Measurements from ENCODE around the gene ADARB2. TPM values are rescaled to one million over a fixed set of nuclear protein-coding genes. Genes with fewer than 3 reads are reported as not detected.
"Not testable (repeated sequence)": the region's sequence is repeated elsewhere in the genome, so short reads cannot be mapped to it uniquely, and the experiment has no call there.

The ADARB2 gene
- total and polyA plus RNA-seq, 8 donors, result 0.34 to 24.7 (median 3.2) TPM

DNA sequence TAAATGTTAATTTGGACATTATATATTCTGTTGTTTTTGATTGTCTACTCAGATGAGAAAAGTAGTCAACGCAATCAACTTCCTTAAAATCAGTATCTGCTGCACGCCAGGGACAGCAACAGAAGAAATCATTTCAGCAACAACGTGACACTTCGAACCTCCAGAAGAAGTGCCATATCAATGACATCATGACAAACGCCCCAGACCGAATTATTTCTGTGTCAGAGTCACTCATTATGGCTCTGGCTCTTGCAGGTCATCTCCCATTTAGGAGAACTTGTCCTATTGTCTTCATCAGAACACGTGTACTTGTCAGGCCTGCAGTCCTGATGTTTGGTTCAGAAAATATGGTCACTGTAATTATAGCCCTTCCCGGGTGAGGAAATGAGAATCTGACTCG is 276.3 kb downstream of the ADARB2 start:
- H3K36me3 ChIP-seq, result no peaks in the 10 kb centered on the region
- H3K9me3 ChIP-seq, result no peaks in the 10 kb centered on the region
- no peaks in the 10 kb centered on the region for H3K4me1 ChIP-seq
- FAIRE-seq (no peak), DNase-seq (no peak), ATAC-seq (no peak)
- intact Hi-C loops (cut with DNase I), result no loop called here
- WGBS, 2 donors, result 42 to 57% methylated on average over 9 of the region's 9 CpGs
- TF ChIP-seq CTCF (IDR thresholded peaks at IDR 0.05), result no peak
- no peak overlapping the region for H3K27ac ChIP-seq
- H3K27me3 ChIP-seq, result no peaks in the 10 kb centered on the region
- H3K4me3 ChIP-seq, result no peak overlapping the region

- H3K9me3 ChIP-seq; intact Hi-C loops (cut with DNase I); DNase-seq; H3K27ac ChIP-seq; H3K36me3 ChIP-seq; H3K4me1 ChIP-seq; FAIRE-seq; H3K4me3 ChIP-seq; H3K27me3 ChIP-seq; ATAC-seq: not testable (repeated sequence)
- 31 to 36% methylated on average over 5 to 6 of the region's 6 CpGs for WGBS, 2 donors
These were observed 277.7 kb downstream of the ADARB2 start for GRCh38 chr10:1459664-1460063.

DNA sequence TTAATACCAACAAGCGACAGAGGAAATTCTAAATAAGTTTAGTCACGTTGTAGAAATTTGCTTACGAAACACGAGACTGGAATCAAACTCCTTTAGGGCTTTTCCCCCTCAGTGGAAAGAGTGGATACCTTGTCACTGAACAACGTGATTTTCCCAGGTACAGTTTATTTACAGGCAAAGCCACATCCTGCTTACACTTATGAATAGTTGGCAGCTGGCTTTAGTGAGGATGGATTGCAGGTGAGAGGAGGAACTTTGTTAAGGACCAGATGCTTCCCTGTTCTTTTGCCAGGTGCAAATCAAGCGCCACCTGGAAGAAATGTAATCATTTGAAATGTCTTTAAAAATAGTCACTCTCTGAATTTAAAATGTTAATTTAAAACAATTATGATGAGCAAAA is 282.4 kb downstream of the ADARB2 start:
- no peak for TF ChIP-seq CTCF (IDR thresholded peaks at IDR 0.05)
- intact Hi-C loops (cut with DNase I), result no loop called here
- Histone ChIP-seq H3K9me3 (no peaks in the 10 kb centered on the region), H3K27ac (no peak overlapping the region), H3K36me3 (no peaks in the 10 kb centered on the region), H3K4me3 (no peak overlapping the region), H3K27me3 (no peaks in the 10 kb centered on the region), H3K4me1 (no peaks in the 10 kb centered on the region)
- FAIRE-seq (no peak), ATAC-seq (peak in 3 of 4 donors; percentile 44 to 61 (median 54)), DNase-seq (no peak)
- 39 to 46% methylated on average over 6 of the region's 6 CpGs for WGBS, 2 donors

DNA sequence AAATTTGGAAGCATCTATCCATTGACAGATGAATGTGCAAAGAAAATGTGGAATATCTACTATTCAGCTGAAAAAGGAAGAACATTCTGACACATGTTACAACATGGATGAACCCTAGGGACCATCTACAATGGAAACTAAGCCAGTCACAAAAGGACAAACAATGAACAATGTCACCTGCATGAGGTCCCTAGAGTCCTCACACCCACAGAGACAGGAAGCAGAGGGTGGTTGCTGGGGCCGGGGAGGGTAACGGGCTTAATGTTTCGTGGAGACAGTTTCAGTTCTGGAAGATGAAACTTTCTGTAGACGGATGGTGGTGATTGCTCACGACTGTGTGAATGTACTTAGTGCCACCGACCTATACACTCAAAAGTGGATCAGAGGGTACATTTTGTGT is 282.9 kb downstream of the ADARB2 start:
- H3K9me3 ChIP-seq, result no peaks in the 10 kb centered on the region
- H3K4me3 ChIP-seq, result no peak overlapping the region
- no peak for TF ChIP-seq CTCF (IDR thresholded peaks at IDR 0.05)
- FAIRE-seq (no peak), DNase-seq (no peak), ATAC-seq (no peak)
- WGBS, 2 donors, result 55 to 67% methylated on average over 6 of the region's 6 CpGs
- no peak overlapping the region for H3K27ac ChIP-seq
- H3K4me1 ChIP-seq, result no peaks in the 10 kb centered on the region
- intact Hi-C loops (cut with DNase I), result no loop called here
- H3K36me3 ChIP-seq, result no peaks in the 10 kb centered on the region
- no peaks in the 10 kb centered on the region for H3K27me3 ChIP-seq

- no peak for TF ChIP-seq CTCF (IDR thresholded peaks at IDR 0.05)
- 52 to 64% methylated on average over 8 of the region's 8 CpGs for WGBS, 2 donors
- Histone ChIP-seq H3K27ac (no peak overlapping the region), H3K4me1 (no peaks in the 10 kb centered on the region), H3K4me3 (no peak overlapping the region), H3K27me3 (no peaks in the 10 kb centered on the region), H3K9me3 (no peaks in the 10 kb centered on the region), H3K36me3 (no peaks in the 10 kb centered on the region)
- DNase-seq (no peak), ATAC-seq (no peak), FAIRE-seq (no peak)
- intact Hi-C loops (cut with DNase I), result no loop called here
These were observed 284.5 kb downstream of the ADARB2 start for GRCh38 chr10:1452777-1453176.

- TF ChIP-seq CTCF (IDR thresholded peaks at IDR 0.05), result no peak
- intact Hi-C loops (cut with DNase I), result no loop called here
These were observed 285.4 kb downstream of the ADARB2 start for GRCh38 chr10:1451941-1452340.

More at GRCh38 chr10:1451941-1452340, 285.4 kb downstream of the ADARB2 start:
- DNase-seq, result no peak
- ATAC-seq, result no peak
- Histone ChIP-seq H3K4me3 (no peak overlapping the region), H3K9me3 (no peaks in the 10 kb centered on the region), H3K27me3 (no peaks in the 10 kb centered on the region), H3K27ac (no peak overlapping the region), H3K4me1 (no peaks in the 10 kb centered on the region), H3K36me3 (no peaks in the 10 kb centered on the region)
- FAIRE-seq, result no peak
- WGBS, 2 donors, result 73 to 87% methylated on average over 7 of the region's 7 CpGs
